GM12878 (cell line): Measurements from ENCODE around the gene NMT1. TPM values are rescaled to one million over a fixed set of nuclear protein-coding genes. Genes with fewer than 3 reads are reported as not detected.

Experiments
- ATAC-seq: fragments of 200-7000 bp; cut with Tn5 transposase; 3 replicates; pipeline ENCODE4 v1.9.1; 2020; ENCODE audit warnings: mild to moderate bottlenecking, moderate library complexity
- BruUV-seq: library from RNA; stranded (reverse); fragments of 400-500 nt; replicated peaks from 2 replicates; lab custom pipeline; 2021; lab: Mats Ljungman, UMichigan
- CTCF ChIA-PET: fragments of 300-600 bp; sonication (Branson Sonifier 250); formaldehyde crosslinking; extraction: SDS; loops from one replicate; lab custom pipeline; 2021; ENCODE audit warnings: inconsistent platforms; lab: Yijun Ruan, JAX
- POLR2A ChIA-PET: fragments of 350-600 bp; formaldehyde crosslinking; extraction: SDS; loops from one replicate; lab custom pipeline; 2021; ENCODE audit warnings: inconsistent platforms; lab: Charles Lee
- RAD21 ChIA-PET: fragments of 300-600 bp; sonication (Branson Sonifier 250); formaldehyde crosslinking; loops from one replicate; lab custom pipeline; 2023; ENCODE audit warnings: antibody characterized with exemption; ENCODE audit not compliant: unreplicated experiment; lab: Charles Lee
- SMC1A ChIA-PET: fragments of 300-600 bp; sonication (Branson Sonifier 250); formaldehyde crosslinking; loops from one replicate; lab custom pipeline; 2023; ENCODE audit not compliant: unreplicated experiment, uncharacterized antibody; lab: Charles Lee
- DNase-seq: peaks from one replicate; pipeline ENCODE4 v3.0.0-alpha.2; 2011; ENCODE audit warnings: low read depth, low spot score
- FAIRE-seq: peaks from 3 replicates; lab custom pipeline; 2011; peaks lifted over from hg19 to GRCh38; lab: Jason Lieb, UNC
- H2AFZ ChIP-seq: 2 replicates; pipeline ENCODE4 v1.6.0; 2011; ENCODE audit warnings: low read depth, low read length, control low read depth; ENCODE audit not compliant: control insufficient read depth
- H3K27ac ChIP-seq: 2 replicates; pipeline ENCODE4 v1.5.1; 2011; ENCODE audit warnings: control low read depth; ENCODE audit not compliant: control insufficient read depth, insufficient read depth
- H3K27me3 ChIP-seq, 2 experiments: replicated peaks in 1 of 2; 2 replicates each; pipeline versions ENCODE4 v1.6.0 to v1.6.1; 2011; ENCODE audit warnings: low read length in 1 of 2; ENCODE audit not compliant: control insufficient read depth in 2 of 2, insufficient read depth in 2 of 2
- H3K36me3 ChIP-seq, 2 experiments: 2 replicates each; pipeline ENCODE4 v1.5.1; 2011; ENCODE audit warnings: low read length in 1 of 2; ENCODE audit not compliant: control insufficient read depth in 2 of 2, insufficient read depth in 2 of 2
- H3K4me1 ChIP-seq: 2 replicates; pipeline ENCODE4 v1.6.1; 2011; ENCODE audit warnings: mild to moderate bottlenecking, low read length, moderate library complexity, mixed read lengths; ENCODE audit not compliant: control insufficient read depth, insufficient read depth
- H3K4me2 ChIP-seq: 2 replicates; pipeline ENCODE4 v1.6.0; 2011; ENCODE audit warnings: control low read depth; ENCODE audit not compliant: control insufficient read depth, insufficient read depth
- H3K4me3 ChIP-seq: fragments of 200-600 bp; sonication (generic); 2 replicates; pipeline ENCODE4 v1.5.1; 2016
- H3K79me2 ChIP-seq: 2 replicates; pipeline ENCODE4 v1.6.0; 2011; ENCODE audit warnings: low read length; ENCODE audit not compliant: control insufficient read depth, insufficient read depth
- H3K9ac ChIP-seq: 2 replicates; pipeline ENCODE4 v1.8.0; 2011; ENCODE audit warnings: low read length, control low read depth, mixed read lengths; ENCODE audit not compliant: control insufficient read depth, insufficient read depth
- H3K9me3 ChIP-seq: replicated peaks from 3 replicates; pipeline ENCODE4 v1.5.1; 2011; ENCODE audit warnings: mild to moderate bottlenecking, low read length; ENCODE audit not compliant: control insufficient read depth, insufficient read depth
- H4K20me1 ChIP-seq: 2 replicates; pipeline ENCODE4 v1.6.0; 2011; ENCODE audit not compliant: control insufficient read depth, insufficient read depth
- BCL11A ChIP-seq: IDR thresholded peaks from 2 replicates; pipeline ENCODE4 v1.6.1; 2011; ENCODE audit warnings: low read depth, low read length
- EP300 ChIP-seq, 2 experiments: fragments of 150-350 bp in 1 of 2; IDR thresholded peaks; 2 replicates each; pipeline ENCODE4 v1.6.1; 2011 to 2012; ENCODE audit warnings: low read depth in 2 of 2, low read length in 2 of 2, borderline replicate concordance in 1 of 2, improper control_type of control experiment in 1 of 2, inconsistent platforms in 1 of 2; ENCODE audit not compliant: control insufficient read depth in 1 of 2
- FOS ChIP-seq: IDR thresholded peaks from 3 replicates; pipeline ENCODE4 v1.6.1; 2011; ENCODE audit warnings: borderline replicate concordance; ENCODE audit not compliant: insufficient read length; ENCODE audit errors: extremely low read depth
- IKZF1 ChIP-seq: fragments of 450-650 bp; conservative IDR thresholded peaks from 2 replicates; pipeline ENCODE4 v1.6.1; 2017; ENCODE audit warnings: antibody characterized with exemption, mild to moderate bottlenecking
- PAX5 ChIP-seq: IDR thresholded peaks from 2 replicates; pipeline ENCODE4 v1.6.1; 2011; ENCODE audit warnings: low read depth, low read length, borderline replicate concordance
- POLR2AphosphoS5 ChIP-seq: IDR thresholded peaks from 2 replicates; pipeline ENCODE4 v1.6.1; 2011; ENCODE audit warnings: mild to moderate bottlenecking, low read length, inconsistent platforms
- RBBP5 ChIP-seq: fragments of 200-600 bp; sonication (generic); conservative IDR thresholded peaks from 2 replicates; pipeline ENCODE4 v1.6.1; 2016
- SRF ChIP-seq, 2 experiments: IDR thresholded peaks; 2 replicates each; pipeline ENCODE4 v1.6.1; 2011; ENCODE audit warnings: low read depth in 2 of 2, low read length in 2 of 2, mild to moderate bottlenecking in 1 of 2, moderate library complexity in 1 of 2
- SUPT20H ChIP-seq: IDR thresholded peaks from 2 replicates; pipeline ENCODE4 v1.6.1; 2011; ENCODE audit warnings: low read depth, mild to moderate bottlenecking, low read length, moderate library complexity, borderline replicate concordance; ENCODE audit not compliant: control insufficient read depth
- TARDBP ChIP-seq: IDR thresholded peaks from 2 replicates; pipeline ENCODE4 v1.6.1; 2016; ENCODE audit warnings: borderline replicate concordance
- TCF7 ChIP-seq: IDR thresholded peaks from 2 replicates; pipeline ENCODE4 v1.6.1; 2014; ENCODE audit warnings: antibody characterized with exemption, borderline replicate concordance
- YY1 ChIP-seq: IDR thresholded peaks from 2 replicates; pipeline ENCODE4 v1.6.1; 2011; ENCODE audit warnings: low read depth, mild to moderate bottlenecking, low read length
- ZNF274 ChIP-seq: IDR thresholded peaks from one replicate; pipeline ENCODE4 v1.8.0; 2011; ENCODE audit not compliant: insufficient read length, insufficient read depth
- WGBS: methylation state at CpG from one replicate; pipeline ENCODE4 v1.1.6; 2016; ENCODE audit warnings: low lambda C conversion rate; ENCODE audit not compliant: insufficient replicate concordance, insufficient coverage; ENCODE audit errors: missing lambda C conversion rate; 5-methylcytosine and 5-hydroxymethylcytosine counted together
- in situ Hi-C: fragments of 300-500 bp; cut with MboI; formaldehyde crosslinking; loops from 9 replicates; pipeline ENCODE4 v1.14.3; 2018; ENCODE audit warnings: mixed read lengths
- intact Hi-C: fragments of 100-400 bp; cut with micrococcal nuclease; formaldehyde crosslinking; loops from one replicate; pipeline ENCODE4 v1.14.2; 2022; ENCODE audit not compliant: unreplicated experiment
- polyA plus RNA-seq, 11 experiments: library from polyadenylated mRNA; depleted of rRNA in 4 of 11; unstranded in 6 of 11; stranded (reverse) in 5 of 11; fragments of >200 nt; fragmentation: Nextera tagmentation in 4 of 11; fragmentation: Illumina TruSeq in 1 of 11; extraction: Ambion mirVana in 4 of 11; extraction: Trizol in 1 of 11; gene quantifications; 1 replicate in 1 of 11; 2 replicates in 10 of 11; pipeline versions ENCODE4 v1.2.1 to v1.2.3, GENCODE V29; 2011 to 2016; ENCODE audit warnings: inconsistent platforms in 2 of 11, missing spikeins in 2 of 11, low read depth in 1 of 11
- total RNA-seq, 4 experiments: library from RNA; depleted of rRNA in 3 of 4; stranded (reverse); fragments of >200 nt in 3 of 4; fragmentation: Illumina TruSeq in 1 of 4; extraction: Trizol in 1 of 4; gene quantifications; 2 replicates each; pipeline versions ENCODE4 v1.2.1 to v1.2.3, GENCODE V29; 2013 to 2021
- TF ChIP-seq, protein P1 (sequence below): fragments of 450-650 bp; IDR thresholded peaks from 2 replicates; pipeline ENCODE4 v1.6.1; 2017; ENCODE audit warnings: low read depth, mild to moderate bottlenecking, moderate library complexity
- TF ChIP-seq, protein P2 (sequence below): fragments of 450-650 bp; IDR thresholded peaks from 2 replicates; pipeline ENCODE4 v1.6.1; 2017; ENCODE audit warnings: mild to moderate bottlenecking, moderate library complexity
- TF ChIP-seq, protein P3 (sequence below): IDR thresholded peaks from 2 replicates; pipeline ENCODE4 v1.6.1; 2011; ENCODE audit warnings: borderline replicate concordance, low read depth, mild to moderate bottlenecking, moderate library complexity, low read length; ENCODE audit not compliant: insufficient read depth, poor library complexity, severe bottlenecking

The NMT1 gene
- total and polyA plus RNA-seq, 10 of the 15 experiments (the other 5 are each of a cell fraction or from before 2014, with no cell fraction given), result 96.7 to 395 (median 222) TPM

DNA sequence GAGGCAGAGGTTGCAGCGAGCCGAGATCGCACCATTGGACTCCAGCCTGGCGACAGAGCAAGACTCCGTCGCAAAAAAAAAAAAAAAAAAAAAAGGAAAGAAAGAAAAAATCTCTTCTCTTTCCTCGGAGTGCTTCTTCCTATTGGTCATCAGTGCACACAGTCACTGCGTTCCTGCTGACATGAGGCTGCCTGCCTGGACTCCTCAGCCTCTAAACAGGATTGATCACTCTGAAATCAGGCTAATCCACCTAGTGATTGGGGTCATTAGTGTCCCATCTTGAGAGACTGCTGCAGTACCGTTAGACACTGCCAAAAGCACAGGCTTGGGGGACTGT, 40.4 kb downstream of the NMT1 start:
- RAD21 ChIA-PET, result no interaction called here
- no peak for TF ChIP-seq FOS
- TF ChIP-seq, protein P1, sequence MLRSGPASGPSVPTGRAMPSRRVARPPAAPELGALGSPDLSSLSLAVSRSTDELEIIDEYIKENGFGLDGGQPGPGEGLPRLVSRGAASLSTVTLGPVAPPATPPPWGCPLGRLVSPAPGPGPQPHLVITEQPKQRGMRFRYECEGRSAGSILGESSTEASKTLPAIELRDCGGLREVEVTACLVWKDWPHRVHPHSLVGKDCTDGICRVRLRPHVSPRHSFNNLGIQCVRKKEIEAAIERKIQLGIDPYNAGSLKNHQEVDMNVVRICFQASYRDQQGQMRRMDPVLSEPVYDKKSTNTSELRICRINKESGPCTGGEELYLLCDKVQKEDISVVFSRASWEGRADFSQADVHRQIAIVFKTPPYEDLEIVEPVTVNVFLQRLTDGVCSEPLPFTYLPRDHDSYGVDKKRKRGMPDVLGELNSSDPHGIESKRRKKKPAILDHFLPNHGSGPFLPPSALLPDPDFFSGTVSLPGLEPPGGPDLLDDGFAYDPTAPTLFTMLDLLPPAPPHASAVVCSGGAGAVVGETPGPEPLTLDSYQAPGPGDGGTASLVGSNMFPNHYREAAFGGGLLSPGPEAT, result no peak
- no peak for TF ChIP-seq RBBP5
- no peak for TF ChIP-seq SUPT20H
- no peak for TF ChIP-seq IKZF1
- no peak for TF ChIP-seq EP300 (IDR thresholded peaks at IDR 0.05; ENCODE audit: borderline replicate concordance in 1 of 2, control insufficient read depth in 1 of 2, low read depth in 2 of 2, low read length in 2 of 2)
- TF ChIP-seq PAX5, result no peak
- TF ChIP-seq ZNF274, result no peak
- TF ChIP-seq TCF7, result no peak
- no peak for TF ChIP-seq TARDBP
- TF ChIP-seq, protein P2, sequence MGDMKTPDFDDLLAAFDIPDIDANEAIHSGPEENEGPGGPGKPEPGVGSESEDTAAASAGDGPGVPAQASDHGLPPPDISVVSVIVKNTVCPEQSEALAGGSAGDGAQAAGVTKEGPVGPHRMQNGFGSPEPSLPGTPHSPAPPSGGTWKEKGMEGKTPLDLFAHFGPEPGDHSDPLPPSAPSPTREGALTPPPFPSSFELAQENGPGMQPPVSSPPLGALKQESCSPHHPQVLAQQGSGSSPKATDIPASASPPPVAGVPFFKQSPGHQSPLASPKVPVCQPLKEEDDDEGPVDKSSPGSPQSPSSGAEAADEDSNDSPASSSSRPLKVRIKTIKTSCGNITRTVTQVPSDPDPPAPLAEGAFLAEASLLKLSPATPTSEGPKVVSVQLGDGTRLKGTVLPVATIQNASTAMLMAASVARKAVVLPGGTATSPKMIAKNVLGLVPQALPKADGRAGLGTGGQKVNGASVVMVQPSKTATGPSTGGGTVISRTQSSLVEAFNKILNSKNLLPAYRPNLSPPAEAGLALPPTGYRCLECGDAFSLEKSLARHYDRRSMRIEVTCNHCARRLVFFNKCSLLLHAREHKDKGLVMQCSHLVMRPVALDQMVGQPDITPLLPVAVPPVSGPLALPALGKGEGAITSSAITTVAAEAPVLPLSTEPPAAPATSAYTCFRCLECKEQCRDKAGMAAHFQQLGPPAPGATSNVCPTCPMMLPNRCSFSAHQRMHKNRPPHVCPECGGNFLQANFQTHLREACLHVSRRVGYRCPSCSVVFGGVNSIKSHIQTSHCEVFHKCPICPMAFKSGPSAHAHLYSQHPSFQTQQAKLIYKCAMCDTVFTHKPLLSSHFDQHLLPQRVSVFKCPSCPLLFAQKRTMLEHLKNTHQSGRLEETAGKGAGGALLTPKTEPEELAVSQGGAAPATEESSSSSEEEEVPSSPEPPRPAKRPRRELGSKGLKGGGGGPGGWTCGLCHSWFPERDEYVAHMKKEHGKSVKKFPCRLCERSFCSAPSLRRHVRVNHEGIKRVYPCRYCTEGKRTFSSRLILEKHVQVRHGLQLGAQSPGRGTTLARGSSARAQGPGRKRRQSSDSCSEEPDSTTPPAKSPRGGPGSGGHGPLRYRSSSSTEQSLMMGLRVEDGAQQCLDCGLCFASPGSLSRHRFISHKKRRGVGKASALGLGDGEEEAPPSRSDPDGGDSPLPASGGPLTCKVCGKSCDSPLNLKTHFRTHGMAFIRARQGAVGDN, result no peak
- no peak for TF ChIP-seq SRF (IDR thresholded peaks at IDR 0.05; ENCODE audit: low read depth in 2 of 2, low read length in 2 of 2)
- no peak for TF ChIP-seq POLR2AphosphoS5
- no peak for TF ChIP-seq BCL11A
- TF ChIP-seq YY1, result no peak
- TF ChIP-seq, protein P3, sequence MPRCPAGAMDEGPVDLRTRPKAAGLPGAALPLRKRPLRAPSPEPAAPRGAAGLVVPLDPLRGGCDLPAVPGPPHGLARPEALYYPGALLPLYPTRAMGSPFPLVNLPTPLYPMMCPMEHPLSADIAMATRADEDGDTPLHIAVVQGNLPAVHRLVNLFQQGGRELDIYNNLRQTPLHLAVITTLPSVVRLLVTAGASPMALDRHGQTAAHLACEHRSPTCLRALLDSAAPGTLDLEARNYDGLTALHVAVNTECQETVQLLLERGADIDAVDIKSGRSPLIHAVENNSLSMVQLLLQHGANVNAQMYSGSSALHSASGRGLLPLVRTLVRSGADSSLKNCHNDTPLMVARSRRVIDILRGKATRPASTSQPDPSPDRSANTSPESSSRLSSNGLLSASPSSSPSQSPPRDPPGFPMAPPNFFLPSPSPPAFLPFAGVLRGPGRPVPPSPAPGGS, result no peak
- Histone ChIP-seq H3K36me3 (peaks cover 51 to 61% of the 10 kb centered on the region in 2 experiments), H3K9me3 (no peaks in the 10 kb centered on the region), H3K27ac (no peak overlapping the region), H3K27me3 (no peaks in the 10 kb centered on the region), H3K4me1 (no peaks in the 10 kb centered on the region), H3K9ac (no peak overlapping the region), H3K4me3 (no peak overlapping the region), H2AFZ (no peak overlapping the region), H3K79me2 (no peaks in the 10 kb centered on the region), H3K4me2 (no peak overlapping the region), H4K20me1 (no peaks in the 10 kb centered on the region)
- POLR2A ChIA-PET, result interaction anchor here (0.7 kb wide), 1 partner anchor 27 kb away, joined by 6 read pairs; no protein-coding TSS in a partner anchor
- DNase-seq, result no peak
- BruUV-seq, result no TSS peak
- SMC1A ChIA-PET, result interaction anchor here (7.0 kb wide), 1 partner anchor 182 kb away, joined by 38 read pairs; no protein-coding TSS in a partner anchor
- in situ Hi-C loops, result loop anchor here (10.0 kb wide), 1 partner anchor 177 kb away; no protein-coding TSS in a partner anchor
- CTCF ChIA-PET, result interaction anchor here (1.7 kb wide), 1 partner anchor 181 kb away, joined by 5 read pairs; no protein-coding TSS in a partner anchor
- 96% methylated on average over 7 of the region's 9 CpGs for WGBS
- intact Hi-C loops, result no loop called here
- ATAC-seq, result no peak
- no peak for FAIRE-seq
